HG02870 (cell line): ENCODE data around the gene TSC22D1.
"Not testable (repeated sequence)": the region's sequence is repeated elsewhere in the genome, so short reads cannot be mapped to it uniquely, and the experiment has no call there.

ENCODE experiments used
- ATAC-seq: cut with Tn5 transposase; IDR thresholded peaks from one replicate; pipeline ENCODE4 v1.9.1; 2021; ENCODE audit warnings: mild to moderate bottlenecking, moderate library complexity; ENCODE audit not compliant: unreplicated experiment

Gene TSC22D1

GRCh38 chr13:44575741-44576350 lies at the start of gene TSC22D1:
TSS of gene TSC22D1 (minus strand) at chr13:44576330. CDS start at chr13:44576074, 256 bp downstream.
- ATAC-seq = no peak

- no peak for ATAC-seq
Observed at GRCh38 chr13:44622708-44623107, 46.6 kb upstream of the TSC22D1 start.

- ATAC-seq = no peak
Observed at GRCh38 chr13:44622261-44622660, 46.1 kb upstream of the TSC22D1 start.

GRCh38 chr13:44620057-44620456 lies 43.9 kb upstream of the TSC22D1 start:
- ATAC-seq = no peak

GRCh38 chr13:44619651-44620050 lies 43.5 kb upstream of the TSC22D1 start:
- no peak for ATAC-seq

GRCh38 chr13:44618326-44618725 lies 42.2 kb upstream of the TSC22D1 start:
- ATAC-seq = no peak

- ATAC-seq = no peak
Observed at GRCh38 chr13:44617648-44618047, 41.5 kb upstream of the TSC22D1 start.

GRCh38 chr13:44609137-44609536 lies 33.0 kb upstream of the TSC22D1 start:
- no peak for ATAC-seq

GRCh38 chr13:44605721-44606120 lies 29.6 kb upstream of the TSC22D1 start:
- ATAC-seq = no peak

- ATAC-seq = no peak
Observed at GRCh38 chr13:44605275-44605674, 29.1 kb upstream of the TSC22D1 start.

- ATAC-seq = no peak
Observed at GRCh38 chr13:44601586-44601985, 25.5 kb upstream of the TSC22D1 start.

GRCh38 chr13:44593861-44594592 lies 17.9 kb upstream of the TSC22D1 start:
- ATAC-seq = not testable (repeated sequence)

GRCh38 chr13:44592216-44592847 lies 16.2 kb upstream of the TSC22D1 start:
- no peak for ATAC-seq

- no peak for ATAC-seq
Observed at GRCh38 chr13:44591316-44591715, 15.2 kb upstream of the TSC22D1 start.

GRCh38 chr13:44583137-44583536 lies 7.0 kb upstream of the TSC22D1 start:
- no peak for ATAC-seq

GRCh38 chr13:44578067-44578400 lies 1.9 kb upstream of the TSC22D1 start:
- no peak for ATAC-seq

- peak; percentile 53 for ATAC-seq
Observed at GRCh38 chr13:44577236-44578066, 1.3 kb upstream of the TSC22D1 start.

- ATAC-seq = no peak
Observed at GRCh38 chr13:44576351-44577235, 463 bp upstream of the TSC22D1 start.

- ATAC-seq = no peak
Observed at GRCh38 chr13:44575035-44575434, 1.1 kb downstream of the TSC22D1 start.

- no peak for ATAC-seq
Observed at GRCh38 chr13:44574466-44574855, 1.7 kb downstream of the TSC22D1 start.
